Activated naive CD4-positive, alpha-beta T cell treated with anti-CD3 and anti-CD28 coated beads, Interleukin-2, amount 10 ng/mL, durations not matched to agents 7 days and 5 days (primary cell): ENCODE data around the gene TSSC4.
A peak's percentile ranks its signal among the peaks of the same experiment; 100 is the strongest.

Experiments used
- CTCF ChIA-PET: fragments of 350-600 bp; sonication (Branson Sonifier 250); formaldehyde crosslinking; loops from one replicate; lab custom pipeline; 2021; ENCODE audit warnings: antibody characterized with exemption; lab: Charles Lee
- DNase-seq: peaks from one replicate; pipeline ENCODE4 v3.0.0-alpha.2; 2020
- H3K27ac Mint-ChIP-seq: one replicate; pipeline ENCODE4 v1.8.0; 2021; ENCODE audit warnings: mild to moderate bottlenecking, moderate library complexity, mixed read lengths
- H3K27me3 Mint-ChIP-seq: one replicate; pipeline ENCODE4 v1.8.0; 2021; ENCODE audit warnings: mild to moderate bottlenecking, mixed read lengths
- H3K36me3 Mint-ChIP-seq: one replicate; pipeline ENCODE4 v1.8.0; 2021; ENCODE audit warnings: mixed read lengths
- H3K4me1 Mint-ChIP-seq: one replicate; pipeline ENCODE4 v1.8.0; 2021; ENCODE audit warnings: mixed read lengths
- H3K4me3 Mint-ChIP-seq: one replicate; pipeline ENCODE4 v1.8.0; 2021; ENCODE audit warnings: mild to moderate bottlenecking, moderate library complexity, mixed read lengths
- H3K9me3 Mint-ChIP-seq: one replicate; pipeline ENCODE4 v1.8.0; 2021; ENCODE audit warnings: mixed read lengths

Gene TSSC4

DNA sequence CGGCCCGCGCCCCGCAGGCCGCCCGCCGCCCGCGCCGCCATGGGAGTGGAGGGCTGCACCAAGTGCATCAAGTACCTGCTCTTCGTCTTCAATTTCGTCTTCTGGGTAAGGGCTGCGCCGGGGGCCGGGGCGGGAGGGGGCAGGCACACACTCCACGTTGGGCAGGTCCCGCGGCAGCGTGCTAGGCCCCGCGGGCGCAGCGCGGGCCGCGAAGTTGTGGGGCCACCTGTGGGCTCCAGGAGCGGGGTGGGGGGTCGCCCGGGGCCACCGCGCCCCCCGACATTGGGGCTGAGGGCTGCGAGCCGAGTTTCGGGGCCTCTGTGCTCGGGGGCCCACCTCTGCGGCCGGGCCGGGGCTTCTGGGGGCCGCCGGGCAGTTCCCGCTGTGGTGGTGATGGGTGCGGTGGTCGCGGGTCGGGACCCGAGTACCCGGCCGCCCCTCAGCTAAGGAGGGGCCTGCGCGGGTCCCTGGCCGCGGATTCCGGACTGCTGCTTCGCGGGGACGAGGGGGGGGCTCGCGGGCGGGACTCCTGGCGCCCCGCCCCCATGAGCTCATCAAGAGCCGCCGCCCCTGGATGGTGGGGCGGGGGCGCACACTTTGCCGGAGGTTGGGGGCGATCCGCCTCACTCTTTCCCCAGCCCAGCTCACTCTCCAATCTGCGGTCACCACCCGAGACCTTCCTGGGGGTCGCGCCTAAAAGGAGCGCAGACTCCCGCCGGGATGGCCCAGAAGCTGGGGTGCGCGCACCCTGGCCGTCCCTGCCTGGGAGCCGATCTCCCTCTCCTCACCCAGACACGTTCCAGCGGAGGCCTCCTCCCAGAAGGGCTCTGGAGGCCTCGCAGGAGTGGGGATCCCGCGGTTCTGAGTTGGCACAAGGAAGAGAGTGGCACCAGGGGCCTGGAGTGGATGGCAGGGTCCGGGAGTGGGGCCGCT, 22.8 kb upstream of the TSSC4 start:
- H3K4me1 Mint-ChIP-seq = peaks cover 25% of the 10 kb centered on the region

DNA sequence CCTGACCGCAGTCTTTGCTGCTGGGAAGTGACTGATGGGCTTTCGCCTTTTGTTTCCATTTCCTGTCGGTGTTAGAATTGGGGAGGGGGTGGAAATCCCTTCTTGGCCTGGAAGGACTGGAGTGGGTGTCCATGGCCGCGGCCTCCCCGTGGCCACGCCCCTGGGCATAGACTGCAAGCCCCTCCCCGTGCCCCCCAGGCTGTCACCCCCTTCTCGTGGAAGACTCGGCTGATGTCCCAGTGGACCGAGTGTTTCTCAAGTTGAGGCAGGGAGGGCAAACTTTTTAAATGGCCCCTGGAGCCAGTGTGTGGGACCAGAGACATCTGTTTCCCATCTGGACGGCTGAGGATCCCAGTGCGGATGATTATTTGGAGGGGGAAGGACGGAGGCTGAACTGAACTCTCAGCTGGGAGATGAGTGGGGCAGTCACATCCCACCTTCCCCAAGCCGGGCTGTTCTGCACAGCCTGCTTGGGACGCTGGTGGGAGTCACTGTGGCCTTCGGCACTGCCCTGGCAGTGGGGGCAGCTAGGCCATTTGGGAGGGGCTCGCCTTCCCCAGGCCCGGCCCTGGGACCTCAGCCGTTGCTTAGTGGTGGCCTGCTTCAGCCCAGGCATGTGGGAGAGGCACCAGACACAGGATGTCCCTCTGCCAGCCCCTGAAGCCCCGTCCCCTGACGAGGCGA, 21.9 kb upstream of the TSSC4 start:
- DNase-seq = no peak
- Mint-ChIP-seq H3K4me3 (peak overlapping the region; percentile 80), H3K4me1 (peaks cover 31% of the 10 kb centered on the region), H3K27ac (peak overlapping the region; percentile 85), H3K36me3 (peaks cover 5% of the 10 kb centered on the region), H3K27me3 (peaks cover 21% of the 10 kb centered on the region), H3K9me3 (no peaks in the 10 kb centered on the region)
- CTCF ChIA-PET = no interaction called here

More for the DNA sequence above, 22.8 kb upstream of the TSSC4 start:
- CTCF ChIA-PET = interaction anchor here (1.2 kb wide), 1 partner anchor 23 kb away, joined by 3 read pairs; the partner anchor contains the start of gene TSSC4
- Mint-ChIP-seq H3K9me3 (no peaks in the 10 kb centered on the region), H3K27ac (peak overlapping the region; percentile 85), H3K27me3 (peaks cover 21% of the 10 kb centered on the region), H3K4me3 (peak overlapping the region; percentile 80), H3K36me3 (peaks cover 5% of the 10 kb centered on the region)
- peak; percentile 75 for DNase-seq

DNA sequence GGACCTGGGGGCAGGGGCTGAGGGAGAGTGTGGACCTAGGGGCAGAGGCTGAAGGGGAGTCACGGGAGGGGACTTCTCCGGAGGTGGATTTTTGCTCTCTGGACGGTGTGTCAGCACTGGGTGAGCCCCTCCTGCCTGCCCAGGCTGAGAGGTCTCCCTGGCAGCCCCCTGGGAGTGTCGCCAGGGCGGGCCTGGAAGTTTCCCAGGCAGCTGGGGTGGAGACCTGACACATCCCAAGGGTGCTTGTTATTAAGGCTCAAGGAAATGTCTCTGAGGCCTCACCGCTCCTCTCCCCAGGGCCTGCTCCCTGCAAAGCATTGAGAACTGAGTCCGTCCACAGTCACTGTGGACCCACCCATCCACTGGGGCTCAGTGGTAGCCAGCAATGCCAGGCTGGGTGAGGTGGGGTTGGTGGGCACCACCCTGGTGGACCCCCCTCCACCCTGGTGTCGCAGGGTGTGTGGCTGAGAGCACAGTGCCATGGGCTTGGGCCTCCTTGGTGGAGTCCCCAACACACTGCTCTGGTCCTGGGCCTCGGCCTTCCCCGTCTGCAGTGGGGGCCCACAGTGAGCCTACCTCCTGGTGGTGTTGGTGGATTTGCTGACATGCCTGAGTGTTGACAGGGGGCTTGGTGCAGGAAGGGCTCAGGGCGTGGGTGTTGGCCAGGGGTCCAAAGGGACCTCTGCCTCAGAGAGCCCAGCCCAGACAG, 20.9 kb upstream of the TSSC4 start:
- peaks cover 39% of the 10 kb centered on the region for H3K4me1 Mint-ChIP-seq
- peaks cover 6% of the 10 kb centered on the region for H3K36me3 Mint-ChIP-seq
- no peak for DNase-seq
- H3K27me3 Mint-ChIP-seq = peaks cover 14% of the 10 kb centered on the region
- H3K27ac Mint-ChIP-seq = peak overlapping the region; percentile 69
- H3K4me3 Mint-ChIP-seq = peak overlapping the region; percentile 10
- CTCF ChIA-PET = interaction anchor here (1.4 kb wide), 1 partner anchor 185 kb away, joined by 3 read pairs; no protein-coding TSS in a partner anchor
- no peaks in the 10 kb centered on the region for H3K9me3 Mint-ChIP-seq

DNA sequence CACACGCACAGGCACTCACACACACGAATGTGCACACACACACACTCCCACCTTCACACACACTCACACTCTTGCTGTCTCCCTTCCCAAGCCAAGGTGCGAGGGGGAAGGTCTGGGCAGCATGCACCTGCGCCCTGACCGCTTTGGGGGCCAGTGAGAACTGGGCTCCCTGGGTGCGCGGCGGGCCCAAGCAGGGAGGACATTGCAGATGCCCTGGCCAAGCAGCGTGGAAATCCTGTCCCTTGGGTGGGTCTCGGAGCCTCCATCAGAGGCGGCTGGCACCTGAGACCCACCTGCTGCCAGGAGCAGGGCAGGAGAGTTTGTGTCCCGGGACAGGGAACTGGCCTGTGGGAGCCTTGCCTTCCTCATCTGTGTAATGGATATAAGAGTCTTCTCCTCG, 20.2 kb upstream of the TSSC4 start:
- CTCF ChIA-PET = interaction anchor here (1.4 kb wide), 1 partner anchor 186 kb away, joined by 3 read pairs; no protein-coding TSS in a partner anchor
- Mint-ChIP-seq H3K27ac (no peak overlapping the region), H3K4me1 (peaks cover 46% of the 10 kb centered on the region), H3K36me3 (peaks cover 8% of the 10 kb centered on the region), H3K27me3 (peaks cover 7% of the 10 kb centered on the region), H3K9me3 (no peaks in the 10 kb centered on the region), H3K4me3 (peak overlapping the region; percentile 12)
- no peak for DNase-seq

DNA sequence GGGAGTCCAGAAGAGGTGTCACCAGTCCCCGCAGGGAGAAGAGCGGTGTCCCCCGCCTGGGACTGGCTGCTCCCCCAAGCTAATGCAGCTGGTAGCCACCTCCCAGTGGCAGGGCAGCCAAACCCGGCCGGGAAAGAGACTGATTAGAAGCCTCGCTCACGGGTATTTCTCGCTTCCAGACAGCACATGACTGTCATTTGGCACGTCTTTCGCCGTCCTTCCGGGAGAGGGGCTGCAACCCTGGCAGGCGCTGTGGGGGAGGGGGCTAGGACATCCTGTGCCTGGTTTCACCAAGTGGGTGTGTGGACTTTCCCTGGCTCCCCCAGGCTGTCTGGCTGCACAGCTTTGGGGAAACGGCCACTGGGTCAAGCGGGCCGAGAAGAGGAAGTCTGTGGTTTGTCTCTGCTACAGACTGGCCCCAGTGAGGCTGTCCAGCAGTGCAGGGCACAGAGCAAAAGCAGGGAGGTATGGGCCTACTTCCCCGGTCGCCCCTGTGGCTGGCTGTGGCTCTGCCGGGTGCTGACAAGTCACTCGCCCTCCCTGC, 19.7 kb upstream of the TSSC4 start:
- Mint-ChIP-seq H3K4me1 (peaks cover 51% of the 10 kb centered on the region), H3K36me3 (peaks cover 9% of the 10 kb centered on the region), H3K4me3 (no peak overlapping the region), H3K27ac (no peak overlapping the region), H3K9me3 (no peaks in the 10 kb centered on the region), H3K27me3 (peaks cover 7% of the 10 kb centered on the region)
- DNase-seq = no peak
- CTCF ChIA-PET = interaction anchor here (1.4 kb wide), 1 partner anchor 186 kb away, joined by 3 read pairs; no protein-coding TSS in a partner anchor

DNA sequence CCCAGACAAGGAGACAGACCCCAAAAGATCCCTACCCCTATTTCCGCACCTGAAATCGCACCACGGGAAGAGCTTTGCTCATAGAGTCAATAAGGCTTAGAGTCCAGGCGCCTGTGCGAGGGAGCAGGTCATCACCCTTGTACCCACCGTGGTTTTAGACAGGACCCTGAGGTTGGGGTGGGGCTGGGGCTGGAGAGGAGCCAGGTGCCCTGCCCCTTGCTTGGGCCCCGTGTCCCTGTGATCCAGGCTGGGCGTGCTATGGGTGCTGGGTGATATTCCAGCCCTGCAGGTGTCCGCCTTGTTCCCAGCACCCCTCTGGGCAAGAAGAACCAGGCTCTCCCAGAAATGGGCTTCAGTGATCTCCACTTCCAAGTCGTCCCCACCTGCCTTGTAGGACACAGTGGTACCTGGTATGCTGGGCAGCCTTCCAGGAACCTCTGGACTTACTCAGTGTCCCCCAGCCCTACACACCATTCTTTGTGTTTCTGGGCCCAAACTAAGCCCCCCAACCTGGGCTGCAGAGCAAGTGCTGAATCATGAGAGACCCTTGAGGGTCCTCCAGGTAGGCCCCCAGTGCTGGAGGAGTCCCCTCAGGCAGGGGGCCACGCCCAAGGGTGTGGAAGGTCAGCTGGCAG, 18.9 kb upstream of the TSSC4 start:
- DNase-seq = no peak
- H3K4me1 Mint-ChIP-seq = peaks cover 55% of the 10 kb centered on the region
- H3K27ac Mint-ChIP-seq = no peak overlapping the region
- H3K4me3 Mint-ChIP-seq = no peak overlapping the region
- CTCF ChIA-PET = interaction anchor here (1.2 kb wide), 1 partner anchor 19 kb away, joined by 3 read pairs; the partner anchor contains the start of gene TSSC4
- H3K9me3 Mint-ChIP-seq = no peaks in the 10 kb centered on the region
- H3K36me3 Mint-ChIP-seq = peaks cover 12% of the 10 kb centered on the region
- H3K27me3 Mint-ChIP-seq = peaks cover 2% of the 10 kb centered on the region

DNA sequence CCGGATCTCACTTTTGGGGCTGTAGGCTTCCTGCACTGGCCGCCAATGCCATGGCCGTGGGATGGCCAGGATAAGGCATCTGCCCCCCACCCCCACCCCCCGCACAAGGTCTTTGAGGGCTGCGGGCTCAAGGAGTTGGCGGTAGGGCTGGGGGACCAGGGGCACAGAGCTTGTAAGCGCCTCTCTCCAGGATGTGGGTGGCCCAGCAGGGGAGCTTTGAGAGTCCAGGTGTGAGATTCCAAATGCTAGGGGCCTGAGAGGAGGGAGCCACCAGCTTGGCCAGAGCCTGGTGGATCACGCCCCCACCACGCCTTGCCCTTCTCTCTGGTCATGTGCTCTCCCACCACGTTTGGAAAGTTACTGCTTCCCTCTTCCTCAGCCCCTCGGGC, 18.4 kb upstream of the TSSC4 start:
- DNase-seq = no peak

DNA sequence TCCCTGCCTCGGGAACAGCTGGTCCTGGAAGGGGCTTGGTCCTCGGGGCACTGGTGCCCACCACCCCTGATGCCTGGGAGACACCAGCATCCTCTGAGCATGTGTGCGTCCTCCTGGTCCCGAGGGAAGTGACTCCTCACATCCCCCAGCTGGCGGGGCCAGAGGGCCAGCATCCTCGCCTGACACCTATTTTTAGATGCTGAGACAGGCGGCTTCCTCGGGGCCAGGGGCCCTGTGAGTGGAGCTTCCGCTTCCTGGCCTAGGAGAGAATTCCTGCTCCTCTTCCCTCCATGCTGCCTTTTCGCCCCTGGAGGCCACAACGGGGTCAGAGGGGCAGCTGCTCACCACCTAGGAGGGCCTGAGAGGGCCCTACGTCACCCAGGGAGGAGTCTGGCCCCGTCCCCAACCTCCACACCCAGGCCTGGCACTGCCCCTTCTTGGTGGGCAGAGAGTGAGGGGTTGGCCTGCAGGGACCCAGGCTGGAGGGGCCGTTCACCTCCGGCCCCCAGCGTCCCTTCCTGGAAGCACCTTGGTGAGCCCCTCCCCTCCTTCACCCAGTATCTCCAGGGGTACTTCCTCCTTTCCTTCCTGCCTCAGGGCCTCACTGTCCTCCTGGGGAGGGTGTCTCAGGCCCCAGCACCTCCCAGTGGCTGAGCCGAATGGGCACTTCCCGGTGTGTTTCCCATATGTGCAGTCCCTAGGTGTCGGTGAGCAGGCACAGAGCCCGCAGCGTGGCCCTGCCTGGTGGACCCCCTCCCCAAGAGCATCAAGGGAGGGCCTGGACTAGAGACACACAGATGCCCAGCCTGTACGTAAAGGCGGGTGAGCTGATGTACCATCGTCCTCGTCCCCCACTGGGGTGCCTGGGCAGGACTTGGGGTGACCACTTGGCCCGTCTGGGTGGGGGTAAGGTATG, 17.4 kb upstream of the TSSC4 start:
- Mint-ChIP-seq H3K4me1 (peaks cover 62% of the 10 kb centered on the region), H3K27me3 (no peaks in the 10 kb centered on the region), H3K4me3 (no peak overlapping the region), H3K36me3 (peaks cover 12% of the 10 kb centered on the region), H3K27ac (no peak overlapping the region), H3K9me3 (no peaks in the 10 kb centered on the region)
- no peak for DNase-seq
- CTCF ChIA-PET = interaction anchor here (1.2 kb wide), 1 partner anchor 18 kb away, joined by 3 read pairs; the partner anchor contains the start of gene TSSC4

More for the DNA sequence above, 18.4 kb upstream of the TSSC4 start:
- CTCF ChIA-PET = interaction anchor here (0.6 to 1.2 kb wide), 2 partner anchors 17 to 19 kb away, joined by 3 read pairs; partner anchors contain the start of gene TSSC4
- H3K27me3 Mint-ChIP-seq = no peaks in the 10 kb centered on the region
- no peak overlapping the region for H3K4me3 Mint-ChIP-seq
- peaks cover 12% of the 10 kb centered on the region for H3K36me3 Mint-ChIP-seq
- no peaks in the 10 kb centered on the region for H3K9me3 Mint-ChIP-seq
- H3K4me1 Mint-ChIP-seq = peaks cover 60% of the 10 kb centered on the region
- H3K27ac Mint-ChIP-seq = no peak overlapping the region

DNA sequence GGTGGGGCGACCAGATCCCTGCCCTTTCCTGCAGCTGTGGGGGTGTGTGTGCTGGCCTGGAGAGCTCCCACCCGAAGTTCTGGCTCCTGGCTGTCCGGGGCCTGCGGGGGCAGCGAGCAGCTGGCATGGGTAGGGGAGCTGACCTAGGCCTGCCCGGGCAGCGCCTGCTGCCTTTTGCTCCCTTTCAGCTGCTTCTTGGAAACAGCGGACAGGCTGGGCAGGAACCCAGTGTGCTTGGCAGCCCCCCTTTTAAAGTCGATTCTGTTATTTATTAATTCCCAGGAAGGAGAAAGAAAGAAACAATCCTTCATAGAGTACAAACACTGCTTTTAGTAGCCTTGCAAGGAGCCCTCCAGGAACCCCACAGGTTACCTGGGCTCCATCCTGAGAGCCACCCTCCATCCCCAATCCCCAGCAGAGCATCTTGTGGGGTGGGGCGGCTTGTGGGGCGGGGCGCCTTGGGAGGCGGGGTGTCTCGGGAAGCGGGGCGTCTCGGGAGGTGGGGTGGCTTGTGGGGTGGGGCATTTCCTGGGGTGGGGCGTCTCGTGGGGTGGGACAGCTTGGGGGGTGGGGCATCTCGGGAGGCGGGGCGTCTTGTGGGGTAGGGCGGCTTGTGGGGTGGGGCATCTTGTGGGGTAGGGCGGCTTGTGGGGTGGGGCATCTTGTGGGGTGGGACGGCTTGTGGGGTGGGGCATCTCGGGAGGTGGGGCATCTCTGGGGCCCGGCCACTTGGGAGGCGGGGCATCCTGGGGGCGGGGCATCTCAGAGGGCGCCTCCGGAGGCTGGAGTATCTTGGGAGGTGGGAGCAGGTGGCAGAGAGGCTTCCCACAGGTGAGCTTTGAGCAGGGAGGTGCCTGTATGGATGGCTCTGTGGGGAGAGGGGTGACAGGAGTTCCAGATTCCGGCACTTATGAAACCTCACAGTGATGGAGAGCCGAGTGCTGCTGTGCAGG, 16.4 kb upstream of the TSSC4 start:
- H3K27me3 Mint-ChIP-seq = no peaks in the 10 kb centered on the region
- H3K36me3 Mint-ChIP-seq = peaks cover 11% of the 10 kb centered on the region
- peaks cover 60% of the 10 kb centered on the region for H3K4me1 Mint-ChIP-seq
- no peak for DNase-seq
- CTCF ChIA-PET = interaction anchor here (0.5 kb wide), 1 partner anchor 35 kb away, joined by 3 read pairs; no protein-coding TSS in a partner anchor
- H3K9me3 Mint-ChIP-seq = no peaks in the 10 kb centered on the region
- H3K27ac Mint-ChIP-seq = peak overlapping the region; percentile 28
- H3K4me3 Mint-ChIP-seq = no peak overlapping the region

DNA sequence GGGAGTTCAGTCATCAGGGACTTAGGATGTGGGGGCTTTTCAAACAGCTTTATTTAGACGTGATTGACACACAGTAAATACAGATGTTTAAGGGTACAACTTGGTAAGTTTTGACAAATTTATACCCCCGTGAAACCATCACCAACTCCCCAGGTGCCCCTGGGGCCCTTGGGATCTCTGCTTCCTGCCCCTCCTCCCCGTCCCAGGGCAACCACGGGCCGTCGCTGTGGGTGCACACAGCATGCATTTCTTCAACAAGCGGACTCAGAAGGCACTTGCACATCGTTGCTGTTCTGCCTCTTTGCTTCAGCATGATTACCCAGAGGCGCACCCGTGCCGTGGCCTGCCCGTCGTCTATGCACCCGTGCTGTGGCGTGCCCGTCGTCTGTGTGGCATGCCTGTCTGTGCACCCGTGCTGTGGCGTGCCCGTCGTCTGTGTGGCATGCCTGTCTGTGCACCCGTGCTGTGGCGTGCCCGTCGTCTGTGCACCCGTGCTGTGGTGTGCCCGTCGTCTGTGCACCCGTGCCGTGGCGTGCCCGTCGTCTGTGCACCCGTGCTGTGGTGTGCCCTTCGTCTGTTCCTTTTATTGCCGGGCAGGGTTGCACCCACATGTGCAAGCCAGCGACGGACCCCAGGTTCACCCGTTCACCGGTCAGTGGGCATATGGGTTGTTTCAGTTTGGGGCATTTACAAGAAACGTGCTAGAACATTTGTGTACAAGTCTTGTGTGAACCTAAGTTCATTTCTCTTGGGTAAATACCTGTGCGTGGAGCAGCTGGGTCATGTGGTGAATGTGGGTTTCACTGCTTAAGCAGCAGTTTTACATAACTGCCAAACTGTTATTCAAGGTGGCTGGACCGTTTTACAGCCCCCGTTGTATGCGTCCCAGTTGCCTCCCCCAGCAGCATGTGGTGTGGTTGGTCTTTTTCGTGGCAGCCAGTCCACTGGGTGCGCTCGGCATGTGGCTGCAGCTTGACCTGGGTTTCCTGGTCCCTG, 15.1 kb upstream of the TSSC4 start:
- CTCF ChIA-PET = interaction anchor here (0.5 to 3.3 kb wide), 2 partner anchors 37 to 80 kb away, joined by 3 to 16 read pairs; no protein-coding TSS in a partner anchor
- Mint-ChIP-seq H3K27ac (no peak overlapping the region), H3K4me1 (peaks cover 62% of the 10 kb centered on the region), H3K36me3 (peaks cover 12% of the 10 kb centered on the region), H3K27me3 (no peaks in the 10 kb centered on the region), H3K9me3 (no peaks in the 10 kb centered on the region), H3K4me3 (no peak overlapping the region)
- no peak for DNase-seq
